PC-9 (cell line): Measurements from ENCODE around the gene DLG2. TPM values are rescaled to one million over a fixed set of nuclear protein-coding genes. Genes with fewer than 3 reads are reported as not detected.

Experiments used
- BruUV-seq: library from RNA; stranded (reverse); fragments of 400-500 nt; replicated peaks from 2 replicates; lab custom pipeline; 2021; lab: Mats Ljungman, UMichigan
- CTCF ChIA-PET: fragments of 300-600 bp; sonication (Branson Sonifier 250); formaldehyde crosslinking; loops from one replicate; lab custom pipeline; 2022; ENCODE audit warnings: antibody characterized with exemption; lab: Charles Lee
- POLR2A ChIA-PET: fragments of 300-600 bp; sonication (Branson Sonifier 250); formaldehyde crosslinking; loops from one replicate; lab custom pipeline; 2022; ENCODE audit warnings: antibody characterized with exemption; ENCODE audit not compliant: unreplicated experiment; lab: Charles Lee
- DNase-seq, 2 experiments: peaks; one replicate each; pipeline versions ENCODE4 v3.0.0 to v3.0.0-alpha.2; 2015 to 2022; ENCODE audit warnings: mixed read lengths in 1 of 2
- H2AFZ ChIP-seq: fragments of 200-600 bp; sonication (generic); 2 replicates; pipeline ENCODE4 v1.8.1; 2017; ENCODE audit warnings: antibody characterized with exemption
- H3F3A ChIP-seq: fragments of 200-600 bp; sonication (generic); 2 replicates; pipeline ENCODE4 v1.8.1; 2017; ENCODE audit warnings: antibody characterized with exemption, mild to moderate bottlenecking, low read depth; ENCODE audit not compliant: insufficient read depth
- H3K27ac ChIP-seq: fragments of 200-600 bp; sonication (generic); 2 replicates; pipeline ENCODE4 v1.6.1; 2016; ENCODE audit warnings: mixed run types
- H3K27me3 ChIP-seq: fragments of 200-600 bp; sonication (generic); 2 replicates; pipeline ENCODE4 v1.6.1; 2016; ENCODE audit warnings: low read depth, mixed run types; ENCODE audit not compliant: insufficient read depth
- H3K36me3 ChIP-seq: fragments of 200-600 bp; sonication (generic); 2 replicates; pipeline ENCODE4 v1.6.1; 2016; ENCODE audit warnings: low read depth, mixed run types
- H3K4me1 ChIP-seq: fragments of 200-600 bp; sonication (generic); replicated peaks from 2 replicates; pipeline ENCODE4 v1.6.1; 2016; ENCODE audit warnings: mixed run types; ENCODE audit not compliant: insufficient read depth
- H3K4me2 ChIP-seq: fragments of 200-600 bp; sonication (generic); 2 replicates; pipeline ENCODE4 v1.6.1; 2017; ENCODE audit warnings: mixed run types
- H3K4me3 ChIP-seq: fragments of 200-600 bp; sonication (generic); 2 replicates; pipeline ENCODE4 v1.6.1; 2016; ENCODE audit warnings: mixed run types
- H3K79me2 ChIP-seq: fragments of 200-600 bp; sonication (generic); 2 replicates; pipeline ENCODE4 v1.6.1; 2017; ENCODE audit warnings: low read depth, mixed run types
- H3K9me2 ChIP-seq: fragments of 200-600 bp; sonication (generic); 2 replicates; pipeline ENCODE4 v1.8.1; 2017; ENCODE audit warnings: mild to moderate bottlenecking; ENCODE audit not compliant: insufficient read depth
- H3K9me3 ChIP-seq: fragments of 200-600 bp; sonication (generic); 2 replicates; pipeline ENCODE4 v1.8.1; 2016; ENCODE audit warnings: low read depth; ENCODE audit not compliant: insufficient read depth
- H4K20me1 ChIP-seq: fragments of 200-600 bp; sonication (generic); 2 replicates; pipeline ENCODE4 v1.8.1; 2017; ENCODE audit not compliant: insufficient read depth
- EZH2 ChIP-seq: fragments of 200-600 bp; sonication (generic); IDR thresholded peaks from 2 replicates; pipeline ENCODE4 v1.8.0; 2017; ENCODE audit warnings: antibody characterized with exemption, low read depth
- intact Hi-C: fragments of 100-400 bp; cut with micrococcal nuclease; formaldehyde crosslinking; loops from one replicate; pipeline ENCODE4 v1.10.0; 2022; ENCODE audit not compliant: unreplicated experiment
- total RNA-seq: library from RNA; stranded (reverse); gene quantifications from 2 replicates; pipeline ENCODE4 v1.2.3, GENCODE V29; 2021
- TF ChIP-seq, protein P1 (sequence below): fragments of 200-600 bp; sonication (generic); conservative IDR thresholded peaks from 2 replicates; pipeline ENCODE4 v1.6.1; 2017; ENCODE audit warnings: mixed run types, antibody characterized with exemption, mild to moderate bottlenecking, moderate library complexity

Gene DLG2
- total RNA-seq, 1 experiment from 2014 or later: 6.4 TPM

DNA sequence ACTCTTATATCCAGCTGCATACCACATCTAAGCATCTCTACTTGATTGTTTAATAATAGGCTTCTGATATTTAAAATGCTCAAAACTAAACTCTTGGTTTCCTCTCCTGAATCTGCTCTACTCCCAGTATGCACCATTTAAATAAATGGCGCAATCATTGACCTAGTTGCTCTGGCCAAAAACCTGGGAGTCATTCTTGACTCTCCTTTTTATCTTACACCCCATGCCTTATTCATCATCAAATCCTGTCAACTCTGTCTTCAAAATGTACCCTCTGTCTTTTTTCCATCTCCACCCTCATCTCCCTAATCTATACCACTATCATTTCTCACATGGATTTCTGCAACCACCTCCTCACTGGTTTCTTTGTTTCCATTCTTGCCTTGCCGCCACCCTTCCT lies 1941.4 kb downstream of the DLG2 start:
- no peaks in the 10 kb centered on the region for H3K4me1 ChIP-seq
- no peaks in the 10 kb centered on the region for H4K20me1 ChIP-seq
- H3K36me3 ChIP-seq: no peaks in the 10 kb centered on the region
- POLR2A ChIA-PET: no interaction called here
- DNase-seq: no peak
- H3K4me2 ChIP-seq: no peak overlapping the region
- no peaks in the 10 kb centered on the region for H3F3A ChIP-seq
- TF ChIP-seq, protein P1, sequence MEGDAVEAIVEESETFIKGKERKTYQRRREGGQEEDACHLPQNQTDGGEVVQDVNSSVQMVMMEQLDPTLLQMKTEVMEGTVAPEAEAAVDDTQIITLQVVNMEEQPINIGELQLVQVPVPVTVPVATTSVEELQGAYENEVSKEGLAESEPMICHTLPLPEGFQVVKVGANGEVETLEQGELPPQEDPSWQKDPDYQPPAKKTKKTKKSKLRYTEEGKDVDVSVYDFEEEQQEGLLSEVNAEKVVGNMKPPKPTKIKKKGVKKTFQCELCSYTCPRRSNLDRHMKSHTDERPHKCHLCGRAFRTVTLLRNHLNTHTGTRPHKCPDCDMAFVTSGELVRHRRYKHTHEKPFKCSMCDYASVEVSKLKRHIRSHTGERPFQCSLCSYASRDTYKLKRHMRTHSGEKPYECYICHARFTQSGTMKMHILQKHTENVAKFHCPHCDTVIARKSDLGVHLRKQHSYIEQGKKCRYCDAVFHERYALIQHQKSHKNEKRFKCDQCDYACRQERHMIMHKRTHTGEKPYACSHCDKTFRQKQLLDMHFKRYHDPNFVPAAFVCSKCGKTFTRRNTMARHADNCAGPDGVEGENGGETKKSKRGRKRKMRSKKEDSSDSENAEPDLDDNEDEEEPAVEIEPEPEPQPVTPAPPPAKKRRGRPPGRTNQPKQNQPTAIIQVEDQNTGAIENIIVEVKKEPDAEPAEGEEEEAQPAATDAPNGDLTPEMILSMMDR: no peak
- no peak for TF ChIP-seq EZH2
- no peaks in the 10 kb centered on the region for H3K79me2 ChIP-seq
- H3K9me2 ChIP-seq: no peaks in the 10 kb centered on the region
- H3K27me3 ChIP-seq: peaks cover 9% of the 10 kb centered on the region; the same call in 1 of the 2 replicates
- H2AFZ ChIP-seq: no peak overlapping the region
- no TSS peak for BruUV-seq
- no peak overlapping the region for H3K4me3 ChIP-seq
- H3K27ac ChIP-seq: no peak overlapping the region
- no peaks in the 10 kb centered on the region for H3K9me3 ChIP-seq
- intact Hi-C loops: no loop called here
- CTCF ChIA-PET: no interaction called here

DNA sequence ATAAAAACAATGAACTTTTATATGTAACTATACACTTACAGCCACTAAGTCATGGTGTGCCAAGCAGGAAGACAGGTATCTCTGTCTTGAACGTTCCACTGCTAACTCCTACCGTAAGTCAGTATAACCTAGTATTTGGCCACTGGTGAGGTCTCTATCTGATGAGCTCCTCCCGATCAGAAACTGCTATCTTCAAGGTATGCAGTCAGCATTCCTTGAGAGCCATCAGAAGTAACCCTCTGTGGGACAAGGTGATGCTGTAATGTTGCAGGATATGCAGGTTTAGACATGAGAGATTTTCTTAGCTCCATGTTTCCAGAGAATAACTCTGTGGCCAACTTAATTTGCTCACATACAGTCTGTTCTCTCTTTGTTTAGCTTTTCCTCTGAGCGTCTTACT lies 1943.1 kb downstream of the DLG2 start:
- no peak for DNase-seq
- Histone ChIP-seq H4K20me1 (no peaks in the 10 kb centered on the region), H3K4me3 (no peak overlapping the region), H3F3A (no peaks in the 10 kb centered on the region), H3K9me3 (no peaks in the 10 kb centered on the region), H3K27me3 (peaks cover 16% of the 10 kb centered on the region; the same call in 1 of the 2 replicates), H3K4me2 (no peak overlapping the region), H3K79me2 (no peaks in the 10 kb centered on the region), H3K27ac (no peak overlapping the region), H3K4me1 (no peaks in the 10 kb centered on the region), H3K9me2 (no peaks in the 10 kb centered on the region), H2AFZ (no peak overlapping the region), H3K36me3 (no peaks in the 10 kb centered on the region)
- no TSS peak for BruUV-seq
- ChIA-PET CTCF (no interaction called here), POLR2A (no interaction called here)
- no peak for TF ChIP-seq EZH2
- TF ChIP-seq, protein P1: no peak
- intact Hi-C loops: no loop called here

DNA sequence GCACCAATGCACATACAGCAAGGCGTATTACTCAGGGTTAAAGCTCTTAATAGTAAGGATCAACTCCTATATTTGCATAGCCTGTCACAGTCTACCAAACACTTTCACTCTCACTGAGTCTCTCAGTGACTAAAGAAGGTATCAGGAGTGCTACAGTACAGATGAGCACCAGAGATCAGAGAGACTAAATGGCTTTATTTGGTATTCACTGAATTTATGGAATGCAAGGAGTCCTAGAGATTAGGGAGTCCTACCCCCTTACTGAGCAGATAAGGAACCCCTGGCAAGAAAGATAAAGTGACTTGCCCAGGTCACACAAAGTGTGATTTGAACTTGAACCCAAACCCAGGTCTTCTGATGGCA lies 1944.6 kb downstream of the DLG2 start:
- no peak for TF ChIP-seq EZH2
- TF ChIP-seq, protein P1: no peak
- H3K27ac ChIP-seq: no peak overlapping the region
- ChIA-PET CTCF (interaction anchor here (0.6 kb wide), 1 partner anchor 158 kb away, joined by 3 read pairs; no protein-coding TSS in a partner anchor), POLR2A (no interaction called here)
- H3K9me3 ChIP-seq: no peaks in the 10 kb centered on the region
- H2AFZ ChIP-seq: no peak overlapping the region
- no peaks in the 10 kb centered on the region for H3K36me3 ChIP-seq
- intact Hi-C loops: no loop called here
- H3K4me3 ChIP-seq: no peak overlapping the region
- H4K20me1 ChIP-seq: no peaks in the 10 kb centered on the region
- no peaks in the 10 kb centered on the region for H3K9me2 ChIP-seq
- peaks cover 16% of the 10 kb centered on the region; the same call in 1 of the 2 replicates for H3K27me3 ChIP-seq
- H3K4me1 ChIP-seq: no peaks in the 10 kb centered on the region
- H3K79me2 ChIP-seq: no peaks in the 10 kb centered on the region
- no peak for DNase-seq
- H3K4me2 ChIP-seq: no peak overlapping the region
- no peaks in the 10 kb centered on the region for H3F3A ChIP-seq
- no TSS peak for BruUV-seq
